Measurements from ENCODE around the gene ARMC8.

GRCh38 chr3:138289701-138290100 lies 102.6 kb downstream of the ARMC8 start:
- TF ChIP-seq POLR2AphosphoS5 (IDR thresholded peaks at IDR 0.05), result no peak
- TF ChIP-seq CTCF (IDR thresholded peaks at IDR 0.05; ENCODE audit: poor library complexity, severe bottlenecking), result no peak
- no peak for TF ChIP-seq RAD21 (conservative IDR thresholded peaks at IDR 0.05)
- TF ChIP-seq TAF1 (IDR thresholded peaks at IDR 0.05; ENCODE audit: low read depth), result no peak
- TF ChIP-seq REST (IDR thresholded peaks at IDR 0.05; ENCODE audit: borderline replicate concordance), result no peak
- no peak for TF ChIP-seq SMC3 (conservative IDR thresholded peaks at IDR 0.05; ENCODE audit: poor library complexity)
